ENCODE data around the gene NELFCD.

GRCh38 chr20:58953050-58953449 is 28.0 kb upstream of the NELFCD start:
- TF ChIP-seq EP300 (conservative IDR thresholded peaks at IDR 0.05; ENCODE audit: poor library complexity, severe bottlenecking): no peak
- TF ChIP-seq REST (IDR thresholded peaks at IDR 0.05; ENCODE audit: borderline replicate concordance): no peak
- TF ChIP-seq CTCF (IDR thresholded peaks at IDR 0.05; ENCODE audit: poor library complexity, severe bottlenecking): no peak
- TF ChIP-seq EZH2 (IDR thresholded peaks at IDR 0.05; ENCODE audit: borderline replicate concordance, insufficient read depth, low read length, poor library complexity, severe bottlenecking): no peak
- TF ChIP-seq TAF1 (IDR thresholded peaks at IDR 0.05; ENCODE audit: low read depth): no peak
